ENCODE data around the gene PPM1E.
"Not testable (repeated sequence)": the region's sequence is repeated elsewhere in the genome, so short reads cannot be mapped to it uniquely, and the experiment has no call there.

DNA sequence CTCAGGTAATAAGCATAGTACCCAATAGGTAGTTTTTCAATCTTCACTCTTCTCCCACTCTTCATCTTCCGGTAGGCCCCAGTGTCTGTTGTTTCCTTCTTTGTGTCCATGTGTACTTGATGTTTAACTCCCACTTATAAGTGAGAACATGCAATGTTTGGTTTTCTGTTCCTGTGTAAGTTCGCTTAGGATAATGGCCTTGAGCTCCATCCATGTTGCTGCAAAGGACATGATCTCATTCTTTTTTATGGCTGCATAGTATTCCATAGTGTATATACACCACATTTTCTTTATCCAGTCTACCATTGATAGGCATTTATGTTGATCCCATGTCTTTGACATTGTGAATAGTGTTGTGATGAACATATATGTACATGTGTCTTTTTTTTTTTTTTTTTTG lies 38.9 kb downstream of the PPM1E start:
- TF ChIP-seq EZH2phosphoT487 (conservative IDR thresholded peaks at IDR 0.05; ENCODE audit: low read length): not testable (repeated sequence)
- TF ChIP-seq, protein P1, sequence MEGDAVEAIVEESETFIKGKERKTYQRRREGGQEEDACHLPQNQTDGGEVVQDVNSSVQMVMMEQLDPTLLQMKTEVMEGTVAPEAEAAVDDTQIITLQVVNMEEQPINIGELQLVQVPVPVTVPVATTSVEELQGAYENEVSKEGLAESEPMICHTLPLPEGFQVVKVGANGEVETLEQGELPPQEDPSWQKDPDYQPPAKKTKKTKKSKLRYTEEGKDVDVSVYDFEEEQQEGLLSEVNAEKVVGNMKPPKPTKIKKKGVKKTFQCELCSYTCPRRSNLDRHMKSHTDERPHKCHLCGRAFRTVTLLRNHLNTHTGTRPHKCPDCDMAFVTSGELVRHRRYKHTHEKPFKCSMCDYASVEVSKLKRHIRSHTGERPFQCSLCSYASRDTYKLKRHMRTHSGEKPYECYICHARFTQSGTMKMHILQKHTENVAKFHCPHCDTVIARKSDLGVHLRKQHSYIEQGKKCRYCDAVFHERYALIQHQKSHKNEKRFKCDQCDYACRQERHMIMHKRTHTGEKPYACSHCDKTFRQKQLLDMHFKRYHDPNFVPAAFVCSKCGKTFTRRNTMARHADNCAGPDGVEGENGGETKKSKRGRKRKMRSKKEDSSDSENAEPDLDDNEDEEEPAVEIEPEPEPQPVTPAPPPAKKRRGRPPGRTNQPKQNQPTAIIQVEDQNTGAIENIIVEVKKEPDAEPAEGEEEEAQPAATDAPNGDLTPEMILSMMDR (IDR thresholded peaks at IDR 0.05; ENCODE audit: insufficient read depth, low read length, poor library complexity, severe bottlenecking): not testable (repeated sequence)
